B cell (primary cell): ENCODE results near the gene MLIP. TPM values are rescaled to one million over a fixed set of nuclear protein-coding genes. Genes with fewer than 3 reads are reported as not detected.

Experiments
- ATAC-seq: fragments of 200-7000 bp; cut with Tn5 transposase; one replicate; pipeline ENCODE4 v1.10.0; 2021; ENCODE audit warnings: low read depth, mild to moderate bottlenecking, moderate number of reproducible peaks, moderate library complexity
- CTCF ChIA-PET: fragments of 350-600 bp; sonication (Branson Sonifier 250); formaldehyde crosslinking; loops from one replicate; lab custom pipeline; 2021; ENCODE audit warnings: antibody characterized with exemption, inconsistent platforms; lab: Charles Lee
- POLR2A ChIA-PET: fragments of 350-600 bp; sonication (Branson Sonifier 250); formaldehyde crosslinking; loops from one replicate; lab custom pipeline; 2021; ENCODE audit warnings: antibody characterized with exemption; lab: Charles Lee
- DNase-seq: peaks from one replicate; pipeline ENCODE4 v3.0.0; 2013
- H2AFZ ChIP-seq: 2 replicates; pipeline ENCODE4 v1.6.1; 2012; ENCODE audit warnings: mild to moderate bottlenecking, low read depth, low read length; ENCODE audit not compliant: insufficient read depth, poor library complexity, severe bottlenecking
- H3K27ac ChIP-seq, 2 donors: 1 replicate in 1 of 2; 2 replicates in 1 of 2; pipeline ENCODE4 v1.5.1; 2012 to 2013; ENCODE audit warnings: low read length in 2 of 2, mild to moderate bottlenecking in 2 of 2, moderate library complexity in 1 of 2
- H3K27me3 ChIP-seq, 4 experiments: fragments of 200-600 bp in 1 of 4; sonication (generic) in 1 of 4; replicated peaks in 1 of 4; 1 replicate in 2 of 4; 2 replicates in 2 of 4; pipeline versions ENCODE4 v1.6.1 to v1.7.0; 2013 to 2016; ENCODE audit warnings: low read length in 3 of 4, mild to moderate bottlenecking in 2 of 4, mixed read lengths in 1 of 4, moderate library complexity in 1 of 4; ENCODE audit not compliant: insufficient read depth in 4 of 4, control insufficient read depth in 3 of 4; ENCODE audit errors: control extremely low read depth in 1 of 4
- H3K36me3 ChIP-seq, 2 experiments: replicated peaks in 1 of 2; 1 replicate in 1 of 2; 2 replicates in 1 of 2; pipeline versions ENCODE4 v1.6.1 to v1.7.1; 2013; ENCODE audit warnings: low read length in 1 of 2; ENCODE audit not compliant: insufficient read depth in 2 of 2, control insufficient read depth in 1 of 2; ENCODE audit errors: control extremely low read depth in 1 of 2, extremely low read depth in 1 of 2
- H3K4me1 ChIP-seq, 2 donors: fragments of 200-600 bp in 1 of 2; sonication (generic) in 1 of 2; 1 replicate in 1 of 2; 2 replicates in 1 of 2; pipeline versions ENCODE4 v1.5.1 to v1.6.1; 2013 to 2017; ENCODE audit warnings: low read length in 2 of 2; ENCODE audit not compliant: control insufficient read depth in 2 of 2, insufficient read depth in 2 of 2
- H3K4me2 ChIP-seq: replicated peaks from 2 replicates; pipeline ENCODE3; 2012; ENCODE audit warnings: mild to moderate bottlenecking, low read depth, low read length; ENCODE audit not compliant: poor library complexity, severe bottlenecking
- H3K4me3 ChIP-seq, 5 experiments: fragments of 200-600 bp in 1 of 5; sonication (generic) in 1 of 5; 1 replicate in 3 of 5; 2 replicates in 2 of 5; pipeline versions ENCODE4 v1.5.1 to v1.7.0; 2011 to 2016; ENCODE audit warnings: low read length in 4 of 5, mild to moderate bottlenecking in 4 of 5, low read depth in 2 of 5, control low read depth in 1 of 5, moderate library complexity in 1 of 5; ENCODE audit not compliant: insufficient read depth in 1 of 5; ENCODE audit errors: control extremely low read depth in 1 of 5, extremely low read depth in 1 of 5
- H3K79me2 ChIP-seq: fragments of 200-600 bp; sonication (generic); one replicate; pipeline ENCODE4 v1.6.0; 2016; ENCODE audit warnings: low read length; ENCODE audit not compliant: control insufficient read depth, insufficient read depth
- H3K9ac ChIP-seq: fragments of 200-600 bp; sonication (generic); 2 replicates; pipeline ENCODE4 v1.6.1; 2017; ENCODE audit warnings: mild to moderate bottlenecking, low read length, moderate library complexity
- H3K9me3 ChIP-seq, 3 donors: one replicate each; pipeline versions ENCODE4 v1.6.1 to v1.7.1; 2013; ENCODE audit warnings: low read length in 2 of 3; ENCODE audit not compliant: control insufficient read depth in 2 of 3, insufficient read depth in 1 of 3; ENCODE audit errors: control extremely low read depth in 1 of 3
- H4K20me1 ChIP-seq: 2 replicates; pipeline ENCODE4 v1.6.0; 2012; ENCODE audit warnings: mild to moderate bottlenecking, low read length; ENCODE audit not compliant: insufficient read depth, control insufficient read depth, poor library complexity, severe bottlenecking
- H3K27ac Mint-ChIP-seq: one replicate; pipeline ENCODE4 v1.8.0; 2021; ENCODE audit warnings: mixed read lengths
- H3K27me3 Mint-ChIP-seq: one replicate; pipeline ENCODE4 v1.8.0; 2021; ENCODE audit warnings: mixed read lengths
- H3K4me1 Mint-ChIP-seq: one replicate; pipeline ENCODE4 v1.8.0; 2021; ENCODE audit warnings: mixed read lengths
- H3K4me3 Mint-ChIP-seq: one replicate; pipeline ENCODE4 v1.8.0; 2021; ENCODE audit warnings: mixed read lengths
- H3K9me3 Mint-ChIP-seq: one replicate; pipeline ENCODE4 v1.8.0; 2022; ENCODE audit warnings: mixed read lengths; ENCODE audit not compliant: insufficient read depth
- CTCF ChIP-seq: fragments of 200-600 bp; IDR thresholded peaks from one replicate; pipeline ENCODE4 v1.8.0; 2022; ENCODE audit warnings: antibody characterized with exemption, mild to moderate bottlenecking
- EZH2 ChIP-seq: IDR thresholded peaks from 2 replicates; pipeline ENCODE4 v1.6.1; 2012; ENCODE audit warnings: borderline replicate concordance, low read depth, mild to moderate bottlenecking, moderate library complexity, low read length; ENCODE audit not compliant: insufficient read depth, poor library complexity, severe bottlenecking
- WGBS: methylation state at CpG from one replicate; pipeline ENCODE4 v1.1.5; 2013; ENCODE audit warnings: missing lambda C conversion rate; ENCODE audit not compliant: insufficient coverage; 5-methylcytosine and 5-hydroxymethylcytosine counted together
- intact Hi-C: fragments of 100-400 bp; cut with micrococcal nuclease; formaldehyde crosslinking; loops from one replicate; pipeline ENCODE4 v1.10.0; 2022
- polyA plus RNA-seq: library from polyadenylated mRNA; depleted of rRNA; stranded (reverse); fragments of >200 nt; gene quantifications from 2 replicates; pipeline ENCODE4 v1.2.3, GENCODE V29; 2012
- total RNA-seq, 2 donors: library from RNA; stranded (reverse); fragments of 120-200 nt in 1 of 2; gene quantifications; 1 replicate in 1 of 2; 2 replicates in 1 of 2; pipeline versions ENCODE4 v1.2.3 to v1.2.4, GENCODE V29; 2013 to 2022

MLIP gene
- total and polyA plus RNA-seq, 2 donors (not counting 1 experiment from before 2014, with no cell fraction given) = not detected

- no peaks in the 10 kb centered on the region for H3K9me3 ChIP-seq
- no peak overlapping the region for H3K4me2 ChIP-seq
- no peaks in the 10 kb centered on the region for H3K27me3 ChIP-seq
- H3K4me1 Mint-ChIP-seq = no peaks in the 10 kb centered on the region
- H3K9ac ChIP-seq = no peak overlapping the region
- ATAC-seq = no peak
- no peaks in the 10 kb centered on the region for H3K27me3 Mint-ChIP-seq
- no peaks in the 10 kb centered on the region for H3K4me1 ChIP-seq
- no peaks in the 10 kb centered on the region for H3K79me2 ChIP-seq
- no peaks in the 10 kb centered on the region for H3K9me3 Mint-ChIP-seq
- no peak overlapping the region for H2AFZ ChIP-seq
- no peak overlapping the region for H3K27ac ChIP-seq
- no peak for TF ChIP-seq EZH2
- no peak for TF ChIP-seq CTCF
- H4K20me1 ChIP-seq = no peaks in the 10 kb centered on the region
- ChIA-PET POLR2A (no interaction called here), CTCF (no interaction called here)
- intact Hi-C loops = no loop called here
- H3K27ac Mint-ChIP-seq = no peak overlapping the region
- DNase-seq = no peak
- 75% methylated on average over 1 of the region's 3 CpGs for WGBS
- H3K4me3 ChIP-seq = no peak overlapping the region
- H3K36me3 ChIP-seq = no peaks in the 10 kb centered on the region
- no peak overlapping the region for H3K4me3 Mint-ChIP-seq
Measured at GRCh38 chr6:54130179-54130578, 18.9 kb downstream of the MLIP start.

- WGBS = 80% methylated on average over 1 of the region's 2 CpGs
- Mint-ChIP-seq H3K9me3 (no peaks in the 10 kb centered on the region), H3K27me3 (no peaks in the 10 kb centered on the region), H3K27ac (no peak overlapping the region), H3K4me1 (no peaks in the 10 kb centered on the region), H3K4me3 (no peak overlapping the region)
- intact Hi-C loops = no loop called here
- Histone ChIP-seq H3K4me2 (no peak overlapping the region), H4K20me1 (no peaks in the 10 kb centered on the region), H3K9me3 (no peaks in the 10 kb centered on the region), H3K27me3 (no peaks in the 10 kb centered on the region), H3K4me3 (no peak overlapping the region), H2AFZ (no peak overlapping the region), H3K79me2 (no peaks in the 10 kb centered on the region), H3K4me1 (no peaks in the 10 kb centered on the region), H3K27ac (no peak overlapping the region), H3K9ac (no peak overlapping the region), H3K36me3 (no peaks in the 10 kb centered on the region)
- no peak for ATAC-seq
- TF ChIP-seq CTCF (no peak), EZH2 (no peak)
- DNase-seq = no peak
- POLR2A ChIA-PET = no interaction called here
- CTCF ChIA-PET = no interaction called here
Measured at GRCh38 chr6:54132587-54132986, 21.3 kb downstream of the MLIP start.
